Endothelial cell (in vitro differentiated cells): ENCODE results near the gene ARID4B. TPM values are rescaled to one million over a fixed set of nuclear protein-coding genes. Genes with fewer than 3 reads are reported as not detected.

Source experiments
- DNase-seq: peaks from one replicate; pipeline ENCODE4 v3.0.0; 2021; ENCODE audit warnings: low spot score
- H3K27ac Mint-ChIP-seq: one replicate; pipeline ENCODE4 v1.8.0; 2021; ENCODE audit warnings: mixed read lengths, inconsistent platforms; ENCODE audit not compliant: unreplicated experiment
- H3K27me3 Mint-ChIP-seq: one replicate; pipeline ENCODE4 v1.8.0; 2021; ENCODE audit warnings: mild to moderate bottlenecking, moderate library complexity, mixed read lengths, inconsistent platforms; ENCODE audit not compliant: unreplicated experiment
- H3K36me3 Mint-ChIP-seq: one replicate; pipeline ENCODE4 v1.8.0; 2021; ENCODE audit warnings: mild to moderate bottlenecking, low read depth, mixed read lengths, inconsistent platforms; ENCODE audit not compliant: unreplicated experiment
- H3K4me1 Mint-ChIP-seq: one replicate; pipeline ENCODE4 v1.8.0; 2021; ENCODE audit warnings: mild to moderate bottlenecking, mixed read lengths, inconsistent platforms; ENCODE audit not compliant: unreplicated experiment
- H3K4me3 Mint-ChIP-seq: one replicate; pipeline ENCODE4 v1.8.0; 2021; ENCODE audit warnings: mild to moderate bottlenecking, mixed read lengths, inconsistent platforms; ENCODE audit not compliant: unreplicated experiment
- H3K9me3 Mint-ChIP-seq: one replicate; pipeline ENCODE4 v1.8.0; 2021; ENCODE audit warnings: mixed read lengths, inconsistent platforms; ENCODE audit not compliant: unreplicated experiment
- total RNA-seq: library from RNA; stranded (reverse); fragmentation: NEBNext Ultra II Directional; extraction: Animal tissue kit (Norgen Biotek cat#: 25700); gene quantifications from one replicate; pipeline ENCODE4 v1.2.1, GENCODE V29; 2021; ENCODE audit not compliant: unreplicated experiment
- TF ChIP-seq, protein P1 (sequence below): fragments of 200-600 bp; sonication (generic); IDR thresholded peaks from one replicate; pipeline ENCODE4 v1.5.0; 2021; ENCODE audit warnings: antibody characterized with exemption; ENCODE audit not compliant: unreplicated experiment

Gene ARID4B
- total RNA-seq, 1 donor from 2014 or later: 48.2 TPM

DNA sequence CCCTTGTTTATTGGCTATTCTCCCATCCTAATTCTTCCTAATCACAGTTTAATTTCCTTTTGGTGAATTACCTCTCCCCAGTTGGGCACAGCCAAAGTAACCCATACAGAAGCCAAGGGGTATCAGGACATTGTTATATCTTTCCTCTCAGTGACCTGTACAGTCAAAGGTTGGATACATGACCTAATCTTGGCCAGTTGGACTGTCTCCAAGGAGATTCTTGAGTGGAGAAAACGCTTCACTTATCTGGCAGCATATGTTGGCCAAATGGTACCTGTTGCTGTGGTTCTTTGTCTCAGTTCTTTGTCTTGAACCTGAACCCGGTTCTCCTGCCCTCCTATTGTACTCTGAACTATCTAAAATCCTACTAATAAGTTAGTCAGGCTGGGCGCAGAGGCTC, 23.9 kb upstream of the ARID4B start:
- Mint-ChIP-seq H3K27me3 (no peaks in the 10 kb centered on the region), H3K4me3 (no peak overlapping the region), H3K4me1 (no peaks in the 10 kb centered on the region), H3K9me3 (no peaks in the 10 kb centered on the region), H3K36me3 (no peaks in the 10 kb centered on the region), H3K27ac (no peak overlapping the region)
- DNase-seq: no peak
- TF ChIP-seq, protein P1, sequence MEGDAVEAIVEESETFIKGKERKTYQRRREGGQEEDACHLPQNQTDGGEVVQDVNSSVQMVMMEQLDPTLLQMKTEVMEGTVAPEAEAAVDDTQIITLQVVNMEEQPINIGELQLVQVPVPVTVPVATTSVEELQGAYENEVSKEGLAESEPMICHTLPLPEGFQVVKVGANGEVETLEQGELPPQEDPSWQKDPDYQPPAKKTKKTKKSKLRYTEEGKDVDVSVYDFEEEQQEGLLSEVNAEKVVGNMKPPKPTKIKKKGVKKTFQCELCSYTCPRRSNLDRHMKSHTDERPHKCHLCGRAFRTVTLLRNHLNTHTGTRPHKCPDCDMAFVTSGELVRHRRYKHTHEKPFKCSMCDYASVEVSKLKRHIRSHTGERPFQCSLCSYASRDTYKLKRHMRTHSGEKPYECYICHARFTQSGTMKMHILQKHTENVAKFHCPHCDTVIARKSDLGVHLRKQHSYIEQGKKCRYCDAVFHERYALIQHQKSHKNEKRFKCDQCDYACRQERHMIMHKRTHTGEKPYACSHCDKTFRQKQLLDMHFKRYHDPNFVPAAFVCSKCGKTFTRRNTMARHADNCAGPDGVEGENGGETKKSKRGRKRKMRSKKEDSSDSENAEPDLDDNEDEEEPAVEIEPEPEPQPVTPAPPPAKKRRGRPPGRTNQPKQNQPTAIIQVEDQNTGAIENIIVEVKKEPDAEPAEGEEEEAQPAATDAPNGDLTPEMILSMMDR: no peak

DNA sequence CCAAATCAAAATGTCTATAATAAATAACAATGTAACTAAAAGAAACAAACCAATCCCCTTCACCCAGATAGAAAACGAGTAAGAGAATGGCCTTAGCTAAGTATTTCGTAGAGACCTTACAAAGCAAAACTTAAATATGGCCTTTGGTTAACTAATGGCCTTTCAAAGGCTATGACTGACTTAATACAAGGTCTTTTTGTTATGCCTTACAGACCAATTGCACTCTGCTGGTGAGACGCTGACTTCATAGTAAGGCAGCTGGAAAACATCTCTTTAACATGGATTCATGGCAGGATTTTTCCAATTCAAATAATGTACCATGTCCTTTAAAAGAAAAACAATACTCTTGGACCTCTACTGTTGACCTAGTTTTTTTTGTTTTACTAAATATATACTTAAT, 23.5 kb upstream of the ARID4B start:
- Mint-ChIP-seq H3K36me3 (no peaks in the 10 kb centered on the region), H3K9me3 (no peaks in the 10 kb centered on the region), H3K4me1 (no peaks in the 10 kb centered on the region), H3K27me3 (no peaks in the 10 kb centered on the region), H3K27ac (no peak overlapping the region), H3K4me3 (no peak overlapping the region)
- TF ChIP-seq, protein P1: no peak
- no peak for DNase-seq

DNA sequence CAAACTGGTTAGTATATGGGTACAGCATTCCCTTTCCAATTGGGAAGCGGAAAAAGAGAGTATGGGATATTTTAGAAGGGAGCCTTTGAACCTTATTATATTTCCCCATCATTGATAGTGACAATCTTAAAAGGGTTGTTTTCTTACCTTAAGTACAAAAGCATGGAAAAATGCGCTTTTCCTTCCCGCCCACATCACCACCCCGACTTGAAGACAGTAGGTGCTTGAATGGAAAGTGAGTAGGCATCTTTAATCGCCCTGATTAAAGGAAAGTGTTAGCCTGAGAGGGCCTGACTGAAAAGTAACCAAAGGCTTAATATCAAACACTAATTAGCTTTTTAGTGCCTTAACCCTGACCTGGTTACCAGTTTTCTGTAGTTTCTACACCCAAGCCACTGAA, 15.7 kb upstream of the ARID4B start:
- Mint-ChIP-seq H3K9me3 (no peaks in the 10 kb centered on the region), H3K36me3 (peaks cover 10% of the 10 kb centered on the region), H3K27ac (no peak overlapping the region), H3K27me3 (no peaks in the 10 kb centered on the region), H3K4me3 (no peak overlapping the region), H3K4me1 (no peaks in the 10 kb centered on the region)
- DNase-seq: no peak
- TF ChIP-seq, protein P1: no peak

DNA sequence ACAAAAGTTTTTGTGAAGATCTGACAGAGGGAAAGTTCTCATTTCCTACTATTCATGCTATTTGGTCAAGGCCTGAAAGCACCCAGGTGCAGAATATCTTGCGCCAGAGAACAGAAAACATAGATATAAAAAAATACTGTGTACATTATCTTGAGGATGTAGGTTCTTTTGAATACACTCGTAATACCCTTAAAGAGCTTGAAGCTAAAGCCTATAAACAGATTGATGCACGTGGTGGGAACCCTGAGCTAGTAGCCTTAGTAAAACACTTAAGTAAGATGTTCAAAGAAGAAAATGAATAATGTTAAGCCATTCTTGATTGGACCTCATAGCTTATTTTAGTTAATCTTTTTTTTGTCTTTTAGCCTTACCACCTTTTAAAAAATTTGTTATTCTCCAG, 14.5 kb upstream of the ARID4B start:
- H3K27ac Mint-ChIP-seq: no peak overlapping the region
- no peaks in the 10 kb centered on the region for H3K9me3 Mint-ChIP-seq
- H3K4me3 Mint-ChIP-seq: no peak overlapping the region
- peaks cover 14% of the 10 kb centered on the region for H3K36me3 Mint-ChIP-seq
- no peaks in the 10 kb centered on the region for H3K27me3 Mint-ChIP-seq
- TF ChIP-seq, protein P1: no peak
- no peaks in the 10 kb centered on the region for H3K4me1 Mint-ChIP-seq
- no peak for DNase-seq

DNA sequence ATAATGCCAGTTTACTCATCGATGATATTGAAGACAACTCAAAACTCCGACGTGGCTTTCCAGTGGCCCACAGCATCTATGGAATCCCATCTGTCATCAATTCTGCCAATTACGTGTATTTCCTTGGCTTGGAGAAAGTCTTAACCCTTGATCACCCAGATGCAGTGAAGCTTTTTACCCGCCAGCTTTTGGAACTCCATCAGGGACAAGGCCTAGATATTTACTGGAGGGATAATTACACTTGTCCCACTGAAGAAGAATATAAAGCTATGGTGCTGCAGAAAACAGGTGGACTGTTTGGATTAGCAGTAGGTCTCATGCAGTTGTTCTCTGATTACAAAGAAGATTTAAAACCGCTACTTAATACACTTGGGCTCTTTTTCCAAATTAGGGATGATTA, 14.1 kb upstream of the ARID4B start:
- no peaks in the 10 kb centered on the region for H3K27me3 Mint-ChIP-seq
- DNase-seq: no peak
- peaks cover 14% of the 10 kb centered on the region for H3K36me3 Mint-ChIP-seq
- H3K4me3 Mint-ChIP-seq: no peak overlapping the region
- TF ChIP-seq, protein P1: no peak
- H3K27ac Mint-ChIP-seq: no peak overlapping the region
- H3K4me1 Mint-ChIP-seq: no peaks in the 10 kb centered on the region
- H3K9me3 Mint-ChIP-seq: no peaks in the 10 kb centered on the region
